Stimulated activated CD8-positive, alpha-beta memory T cell treated with anti-CD3 and anti-CD28 coated beads, Interleukin-7, amount 100 ng/mL, for 4 hours (primary cell): Measurements from ENCODE around the gene ABL1.

Experiments used
- DNase-seq, 2 donors: peaks; one replicate each; pipeline ENCODE4 v3.0.0-alpha.2; 2020; ENCODE audit warnings: low read depth in 2 of 2

The ABL1 gene

DNA sequence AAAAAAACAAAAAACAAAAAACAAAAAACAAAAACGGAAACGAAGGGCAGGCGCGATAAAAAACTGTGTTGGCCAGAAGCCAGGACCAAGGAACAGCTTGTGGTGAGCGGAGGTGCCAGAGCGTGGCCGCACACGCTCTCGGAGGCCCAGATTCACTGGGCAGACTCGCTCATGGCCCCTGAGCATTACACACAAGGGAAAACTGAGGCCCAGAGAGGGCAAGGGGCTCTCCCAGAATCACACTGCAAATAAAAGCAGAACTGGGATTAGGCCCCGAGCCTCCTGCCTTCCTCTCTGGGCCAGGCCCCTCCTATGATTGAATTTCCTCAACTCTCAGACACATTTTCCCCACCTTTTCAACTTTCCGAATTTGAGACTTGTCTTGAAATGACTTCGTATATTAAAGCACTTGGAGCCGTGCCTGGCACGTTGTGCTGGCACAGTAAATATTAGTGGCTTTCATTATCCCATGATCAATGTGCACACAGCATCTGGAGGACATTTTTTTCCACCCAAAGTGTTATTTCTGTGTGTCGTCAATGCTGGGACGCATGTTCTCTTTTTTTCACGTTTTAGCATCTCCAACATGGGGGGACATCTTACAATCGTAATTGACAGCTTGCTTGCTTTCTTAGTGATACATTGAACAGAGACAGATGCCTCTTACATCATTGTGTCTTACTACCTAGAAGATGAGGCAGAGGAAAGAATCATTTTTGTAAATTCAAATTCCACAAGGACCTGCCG, 96.6 kb downstream of the ABL1 start:
- no peak for DNase-seq

DNA sequence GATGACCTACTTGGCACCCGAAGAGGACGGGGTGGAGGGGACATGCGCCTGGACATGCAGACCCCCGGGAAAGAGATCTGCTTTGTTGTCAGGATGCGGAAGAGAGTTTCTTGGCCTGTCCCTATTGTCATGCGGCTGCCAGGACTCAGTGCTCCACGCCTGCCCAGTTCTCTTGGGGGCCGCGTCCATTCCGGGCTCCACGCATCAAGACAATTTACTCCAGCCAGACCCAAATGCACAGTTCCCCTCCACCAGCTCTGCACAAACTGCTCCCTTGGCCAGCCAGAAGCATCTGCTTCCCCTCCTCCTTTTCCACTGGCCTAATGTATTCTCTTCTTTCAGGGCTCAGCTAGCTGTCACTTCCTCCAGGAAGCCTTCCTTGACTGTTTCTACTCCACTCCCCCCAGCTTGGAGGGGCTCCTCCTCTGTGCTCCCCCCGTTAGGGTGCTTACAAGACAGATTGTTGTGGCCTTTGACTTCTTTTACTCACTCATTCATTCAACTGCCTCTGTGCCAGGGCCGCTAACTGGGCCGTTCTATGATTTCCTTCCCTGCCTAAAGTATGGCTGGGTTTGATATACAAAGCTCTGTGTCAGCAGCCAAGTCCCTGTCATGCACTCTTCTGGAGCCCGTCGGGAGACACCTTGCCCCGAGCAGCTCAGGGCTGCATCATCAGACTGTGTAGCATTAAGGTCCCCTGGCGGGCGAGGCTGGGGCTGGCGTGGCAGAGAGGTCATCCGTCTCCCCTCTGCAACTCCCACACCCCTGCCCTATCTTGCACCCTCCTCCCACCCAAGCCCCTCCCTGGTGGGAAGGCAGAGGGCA, 97.4 kb downstream of the ABL1 start:
- DNase-seq: no peak

DNA sequence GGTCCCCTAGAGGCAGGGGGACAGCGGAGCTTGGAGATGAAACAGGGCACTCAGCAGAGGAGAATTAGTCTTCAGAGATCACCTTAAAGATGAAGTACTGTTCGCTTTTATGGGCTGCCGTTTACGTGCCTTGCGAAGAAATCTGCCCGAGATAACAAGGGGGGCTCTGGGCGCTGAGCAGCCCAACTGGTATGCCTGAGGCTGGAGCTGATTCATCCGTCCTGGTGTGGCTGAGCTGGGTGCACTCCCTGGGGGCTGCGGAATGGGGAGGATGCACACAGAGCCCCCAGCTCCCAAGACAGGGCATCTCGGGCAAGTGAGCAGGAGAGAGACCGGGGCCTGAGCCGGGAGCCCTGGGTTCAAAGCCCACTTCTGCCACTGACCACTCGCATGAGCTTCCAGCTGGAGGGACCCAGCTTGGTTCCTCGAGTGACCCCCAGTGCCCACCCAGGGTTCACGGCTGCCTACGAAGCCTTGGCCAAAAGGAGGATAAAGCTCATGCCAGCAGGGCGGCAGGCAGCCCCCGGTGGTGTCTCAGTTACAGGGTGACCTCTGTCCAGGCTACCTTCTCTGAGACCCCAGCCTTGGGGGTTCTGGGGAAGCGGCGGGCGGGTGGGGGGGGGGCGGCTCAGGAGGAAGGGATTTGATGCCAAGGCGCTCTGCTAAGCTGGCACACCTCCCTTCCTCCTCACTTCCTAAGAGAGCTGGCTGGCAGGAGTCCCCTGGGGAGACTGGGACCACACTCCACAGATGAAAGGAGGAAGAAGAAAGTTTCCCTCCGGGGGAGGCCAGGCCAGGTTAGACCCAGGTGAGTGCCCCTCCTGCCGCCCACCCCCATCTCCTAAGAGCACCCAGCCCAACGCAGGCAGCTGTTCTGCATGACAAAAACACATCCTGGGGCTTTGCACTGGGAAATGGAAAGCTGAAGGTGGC, 98.3 kb downstream of the ABL1 start:
- no peak for DNase-seq

DNA sequence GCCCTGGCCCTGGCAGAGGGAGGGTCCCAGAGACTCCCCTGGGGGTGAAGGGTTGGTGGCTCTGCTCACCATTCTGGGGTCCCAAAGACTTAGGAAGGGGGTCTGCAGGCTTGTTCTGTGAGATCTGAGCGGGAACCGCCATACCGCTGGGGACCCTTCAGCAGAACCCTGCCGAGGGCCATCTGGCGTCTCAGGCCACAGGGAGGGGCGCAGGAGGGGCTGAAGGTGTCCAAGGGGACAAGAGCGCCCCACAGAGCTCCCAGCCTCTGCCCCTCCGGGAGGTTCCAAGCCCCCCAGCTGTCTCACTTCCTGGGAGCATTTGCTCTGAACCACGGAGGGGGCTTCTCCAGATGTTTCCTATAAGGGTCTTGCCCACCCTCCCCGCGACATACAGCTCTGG, 99.2 kb downstream of the ABL1 start:
- no peak for DNase-seq

DNA sequence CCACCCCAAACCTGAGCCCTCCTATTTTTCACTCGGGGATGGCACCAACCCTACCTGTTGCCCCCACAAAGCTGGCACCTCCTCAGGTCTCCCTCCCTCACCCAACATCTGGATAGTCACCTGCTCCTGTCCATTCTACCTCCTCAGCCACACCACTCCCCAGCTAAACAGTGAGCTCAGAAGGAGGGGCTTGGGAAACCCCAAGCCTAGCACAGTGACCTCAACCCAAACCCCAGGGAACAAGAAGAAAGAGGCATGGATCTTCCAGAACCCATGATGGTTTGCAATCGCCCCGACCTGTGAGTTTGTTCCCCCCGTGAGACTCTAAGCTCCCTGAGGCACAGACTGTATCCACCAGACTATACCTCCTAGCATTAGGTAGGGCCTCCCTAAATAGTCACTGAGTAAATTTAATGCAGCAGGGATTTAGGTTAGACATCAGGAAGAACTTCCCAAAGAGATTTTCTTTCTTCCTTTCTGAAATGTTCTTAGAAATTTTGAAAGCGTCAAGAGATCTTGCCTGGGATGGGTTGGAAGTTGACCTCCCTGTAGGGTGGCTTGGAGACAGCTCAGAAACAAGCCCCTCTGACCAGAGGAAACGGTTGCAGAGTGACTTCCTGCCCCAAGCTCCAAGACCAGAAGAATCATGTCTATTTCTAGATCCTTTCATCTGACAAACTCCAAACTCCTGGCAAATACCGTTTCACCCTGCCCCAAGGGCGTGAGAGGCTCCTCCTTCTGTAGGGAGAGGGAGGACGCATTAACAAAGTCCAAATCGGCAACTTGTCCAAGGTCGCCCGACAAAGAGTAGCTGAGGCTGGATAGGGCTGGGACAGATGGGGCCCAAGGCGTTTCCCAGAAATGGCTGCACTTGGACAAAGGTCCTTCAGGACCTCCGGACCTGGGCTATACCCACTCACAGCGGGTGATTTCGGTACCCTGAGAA, 99.9 kb downstream of the ABL1 start:
- no peak for DNase-seq

DNA sequence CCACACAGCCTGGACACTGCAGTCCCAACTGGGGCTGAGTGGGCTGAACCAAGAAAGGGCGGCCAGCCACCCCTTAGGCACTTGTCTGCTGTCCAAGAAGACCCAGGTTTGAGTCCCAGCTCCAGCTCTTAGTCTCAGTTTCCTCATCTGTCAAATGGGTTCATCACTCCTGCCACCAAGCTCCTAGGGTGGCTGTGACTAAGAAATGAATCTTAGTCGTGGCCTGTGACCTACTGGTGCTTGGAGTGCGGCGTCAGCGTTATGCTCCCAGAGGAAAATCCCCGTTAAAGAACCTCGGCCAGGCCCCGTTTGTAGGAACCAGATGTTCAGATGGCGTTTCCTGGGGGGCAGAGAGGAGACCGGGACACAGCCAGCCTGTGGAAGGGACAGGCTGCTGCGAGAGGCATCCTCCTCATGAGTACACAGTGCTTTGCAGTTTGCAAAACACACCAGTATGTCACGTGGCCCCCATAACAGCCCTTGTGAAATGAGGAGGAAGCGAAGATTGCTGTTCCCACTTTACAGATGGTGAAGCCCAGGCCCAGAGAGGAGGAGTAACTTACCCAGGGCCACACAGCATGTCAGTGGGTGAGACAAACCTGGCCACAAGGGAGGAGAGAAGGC, 100.7 kb downstream of the ABL1 start:
- no peak for DNase-seq

DNA sequence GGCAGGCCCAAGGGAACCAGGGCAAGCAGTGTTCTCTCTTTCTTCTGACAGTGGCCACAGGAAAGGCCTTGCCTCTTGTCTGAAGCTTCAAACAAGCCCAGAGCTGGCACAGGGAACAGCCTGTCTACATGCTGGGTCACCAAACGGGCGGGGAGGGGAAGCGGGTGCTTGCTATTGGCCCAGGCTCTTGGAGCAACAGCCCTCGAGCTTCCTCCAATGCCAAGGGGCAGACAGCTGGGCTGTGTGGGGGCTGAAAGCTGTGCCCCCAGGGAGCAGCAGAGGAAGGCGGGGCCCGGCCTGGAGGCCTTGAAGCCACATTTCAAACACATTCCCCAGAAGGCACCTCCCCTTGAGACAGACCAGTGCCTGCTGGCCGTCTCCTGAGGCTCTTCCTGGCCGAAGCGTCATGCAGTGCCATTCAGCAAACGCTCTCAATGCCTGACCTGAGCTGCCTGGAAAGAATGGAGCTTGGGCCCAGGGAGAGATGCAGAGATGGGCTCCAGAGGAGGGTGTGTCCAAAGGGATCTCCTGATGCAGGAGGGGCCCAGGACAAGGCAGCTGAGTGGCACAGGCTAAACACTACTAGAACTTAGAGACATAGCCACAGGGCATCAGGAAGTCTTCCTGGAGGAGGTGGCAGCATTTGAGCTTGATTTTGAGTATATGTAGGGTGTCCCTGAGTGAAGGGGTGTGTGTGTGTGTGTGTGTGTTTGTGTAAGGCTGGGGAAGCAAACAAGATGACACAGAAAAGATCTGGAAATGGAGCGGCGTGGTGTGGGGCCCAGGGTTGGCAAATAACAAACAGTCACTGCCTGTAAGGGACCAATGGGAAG, 101.4 kb downstream of the ABL1 start:
- no peak for DNase-seq
